ENCODE results near the gene RPS15. TPM values are rescaled to one million over a fixed set of nuclear protein-coding genes. Genes with fewer than 3 reads are reported as not detected.
A peak's percentile ranks its signal among the peaks of the same experiment; 100 is the strongest.

The RPS15 gene
- total and polyA plus RNA-seq, 2 of the 13 experiments (the other 11 are each of a cell fraction or from before 2014, with no cell fraction given), result 695 to 1,411 TPM

DNA sequence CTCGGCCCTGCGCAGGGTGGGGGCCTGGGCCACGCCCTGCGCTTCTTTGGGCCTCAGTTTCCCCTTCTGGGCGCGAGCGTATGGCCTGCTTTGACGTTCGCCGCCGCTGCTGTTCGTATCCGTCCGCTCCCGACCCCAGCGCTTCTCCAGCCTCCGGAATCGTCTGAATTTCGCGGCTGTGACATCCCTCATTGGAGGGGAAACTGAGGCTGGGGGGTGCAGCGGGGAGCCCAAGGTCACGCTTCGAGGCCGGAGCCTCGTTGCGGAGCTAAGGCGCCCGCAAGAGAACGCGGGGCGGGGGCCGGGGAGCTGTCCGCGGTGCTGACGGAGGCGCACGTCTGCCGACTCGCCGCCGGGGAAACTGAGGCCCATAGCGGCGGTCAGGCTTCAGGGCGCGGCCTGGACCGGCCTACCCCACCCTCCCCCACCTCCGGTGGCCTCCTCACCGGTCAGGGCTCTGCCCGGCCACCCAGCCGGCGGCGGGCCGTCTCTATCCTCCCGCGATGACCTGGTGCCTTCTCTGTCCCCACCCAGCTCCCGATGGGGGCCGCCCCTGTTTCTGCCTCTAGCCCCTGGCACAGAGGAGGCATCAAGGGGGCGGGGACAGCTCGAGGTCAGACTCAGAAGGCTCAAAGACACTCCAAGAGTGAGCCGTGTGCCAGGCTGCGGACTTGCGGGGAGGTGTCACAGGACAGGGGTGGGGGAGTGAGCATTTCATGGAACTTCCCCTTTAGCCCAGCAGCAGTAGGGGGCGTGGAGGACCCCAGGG is 8.7 kb downstream of the RPS15 start (continued):
- TF ChIP-seq, protein P1, sequence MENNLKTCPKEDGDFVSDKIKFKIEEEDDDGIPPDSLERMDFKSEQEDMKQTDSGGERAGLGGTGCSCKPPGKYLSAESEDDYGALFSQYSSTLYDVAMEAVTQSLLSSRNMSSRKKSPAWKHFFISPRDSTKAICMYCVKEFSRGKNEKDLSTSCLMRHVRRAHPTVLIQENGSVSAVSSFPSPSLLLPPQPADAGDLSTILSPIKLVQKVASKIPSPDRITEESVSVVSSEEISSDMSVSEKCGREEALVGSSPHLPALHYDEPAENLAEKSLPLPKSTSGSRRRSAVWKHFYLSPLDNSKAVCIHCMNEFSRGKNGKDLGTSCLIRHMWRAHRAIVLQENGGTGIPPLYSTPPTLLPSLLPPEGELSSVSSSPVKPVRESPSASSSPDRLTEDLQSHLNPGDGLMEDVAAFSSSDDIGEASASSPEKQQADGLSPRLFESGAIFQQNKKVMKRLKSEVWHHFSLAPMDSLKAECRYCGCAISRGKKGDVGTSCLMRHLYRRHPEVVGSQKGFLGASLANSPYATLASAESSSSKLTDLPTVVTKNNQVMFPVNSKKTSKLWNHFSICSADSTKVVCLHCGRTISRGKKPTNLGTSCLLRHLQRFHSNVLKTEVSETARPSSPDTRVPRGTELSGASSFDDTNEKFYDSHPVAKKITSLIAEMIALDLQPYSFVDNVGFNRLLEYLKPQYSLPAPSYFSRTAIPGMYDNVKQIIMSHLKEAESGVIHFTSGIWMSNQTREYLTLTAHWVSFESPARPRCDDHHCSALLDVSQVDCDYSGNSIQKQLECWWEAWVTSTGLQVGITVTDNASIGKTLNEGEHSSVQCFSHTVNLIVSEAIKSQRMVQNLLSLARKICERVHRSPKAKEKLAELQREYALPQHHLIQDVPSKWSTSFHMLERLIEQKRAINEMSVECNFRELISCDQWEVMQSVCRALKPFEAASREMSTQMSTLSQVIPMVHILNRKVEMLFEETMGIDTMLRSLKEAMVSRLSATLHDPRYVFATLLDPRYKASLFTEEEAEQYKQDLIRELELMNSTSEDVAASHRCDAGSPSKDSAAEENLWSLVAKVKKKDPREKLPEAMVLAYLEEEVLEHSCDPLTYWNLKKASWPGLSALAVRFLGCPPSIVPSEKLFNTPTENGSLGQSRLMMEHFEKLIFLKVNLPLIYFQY (CRISPR knock-in tag; IDR thresholded peaks at IDR 0.05; ENCODE audit: borderline replicate concordance), result no peak
- TF ChIP-seq HDAC6 (IDR thresholded peaks at IDR 0.05; ENCODE audit: low read depth, low read length), result no peak
- TF ChIP-seq TSC22D2 (CRISPR knock-in tag; IDR thresholded peaks at IDR 0.05; ENCODE audit: borderline replicate concordance), result no peak
- no peak for TF ChIP-seq NBN (conservative IDR thresholded peaks at IDR 0.05)
- TF ChIP-seq, protein P2, sequence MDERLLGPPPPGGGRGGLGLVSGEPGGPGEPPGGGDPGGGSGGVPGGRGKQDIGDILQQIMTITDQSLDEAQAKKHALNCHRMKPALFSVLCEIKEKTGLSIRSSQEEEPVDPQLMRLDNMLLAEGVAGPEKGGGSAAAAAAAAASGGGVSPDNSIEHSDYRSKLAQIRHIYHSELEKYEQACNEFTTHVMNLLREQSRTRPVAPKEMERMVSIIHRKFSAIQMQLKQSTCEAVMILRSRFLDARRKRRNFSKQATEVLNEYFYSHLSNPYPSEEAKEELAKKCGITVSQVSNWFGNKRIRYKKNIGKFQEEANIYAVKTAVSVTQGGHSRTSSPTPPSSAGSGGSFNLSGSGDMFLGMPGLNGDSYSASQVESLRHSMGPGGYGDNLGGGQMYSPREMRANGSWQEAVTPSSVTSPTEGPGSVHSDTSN (CRISPR knock-in tag; IDR thresholded peaks at IDR 0.05), result no peak
- 0 out of 2 replicates have a peak, but pooled peaks have one; percentile 38 for TF ChIP-seq ISL2 (CRISPR knock-in tag; IDR thresholded peaks at IDR 0.05)
- TF ChIP-seq SRF (IDR thresholded peaks at IDR 0.05; ENCODE audit: low read depth, low read length), result no peak
- TF ChIP-seq, protein P3, sequence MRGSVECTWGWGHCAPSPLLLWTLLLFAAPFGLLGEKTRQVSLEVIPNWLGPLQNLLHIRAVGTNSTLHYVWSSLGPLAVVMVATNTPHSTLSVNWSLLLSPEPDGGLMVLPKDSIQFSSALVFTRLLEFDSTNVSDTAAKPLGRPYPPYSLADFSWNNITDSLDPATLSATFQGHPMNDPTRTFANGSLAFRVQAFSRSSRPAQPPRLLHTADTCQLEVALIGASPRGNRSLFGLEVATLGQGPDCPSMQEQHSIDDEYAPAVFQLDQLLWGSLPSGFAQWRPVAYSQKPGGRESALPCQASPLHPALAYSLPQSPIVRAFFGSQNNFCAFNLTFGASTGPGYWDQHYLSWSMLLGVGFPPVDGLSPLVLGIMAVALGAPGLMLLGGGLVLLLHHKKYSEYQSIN (CRISPR knock-in tag; IDR thresholded peaks at IDR 0.05; ENCODE audit: borderline replicate concordance), result no peak
- TF ChIP-seq ZNF20 (CRISPR knock-in tag; IDR thresholded peaks at IDR 0.05), result no peak
- no peak for TF ChIP-seq HOXD1 (CRISPR knock-in tag; IDR thresholded peaks at IDR 0.05)
- TF ChIP-seq PITX1 (CRISPR knock-in tag; IDR thresholded peaks at IDR 0.05), result no peak; the same call in 1 of the 2 replicates
- TF ChIP-seq SUZ12 (IDR thresholded peaks at IDR 0.05; ENCODE audit: low read depth, low read length), result no peak
- no peak for TF ChIP-seq MTA1 (CRISPR knock-in tag; IDR thresholded peaks at IDR 0.05; ENCODE audit: borderline replicate concordance)
- no peak for TF ChIP-seq MIER3 (CRISPR knock-in tag; IDR thresholded peaks at IDR 0.05; ENCODE audit: borderline replicate concordance)
- TF ChIP-seq, protein P4, sequence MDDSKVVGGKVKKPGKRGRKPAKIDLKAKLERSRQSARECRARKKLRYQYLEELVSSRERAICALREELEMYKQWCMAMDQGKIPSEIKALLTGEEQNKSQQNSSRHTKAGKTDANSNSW (CRISPR knock-in tag; IDR thresholded peaks at IDR 0.05; ENCODE audit: borderline replicate concordance), result no peak; the same call in 1 of the 2 replicates
- no peak for TF ChIP-seq ZMYM3 (CRISPR knock-in tag; IDR thresholded peaks at IDR 0.05)
- TF ChIP-seq ZNF672 (CRISPR knock-in tag; IDR thresholded peaks at IDR 0.05), result no peak
- no peak for TF ChIP-seq ZSCAN25 (CRISPR knock-in tag; IDR thresholded peaks at IDR 0.05)
- no peak for TF ChIP-seq ZNF484 (CRISPR knock-in tag; IDR thresholded peaks at IDR 0.05; ENCODE audit: borderline replicate concordance, low read depth)
- TF ChIP-seq ZFX (CRISPR knock-in tag; IDR thresholded peaks at IDR 0.05; ENCODE audit: low read depth), result no peak
- no peak for TF ChIP-seq SRSF9 (IDR thresholded peaks at IDR 0.05; ENCODE audit: borderline replicate concordance, insufficient read depth, low read depth, low read length, poor library complexity, severe bottlenecking)
- TF ChIP-seq, protein P5, sequence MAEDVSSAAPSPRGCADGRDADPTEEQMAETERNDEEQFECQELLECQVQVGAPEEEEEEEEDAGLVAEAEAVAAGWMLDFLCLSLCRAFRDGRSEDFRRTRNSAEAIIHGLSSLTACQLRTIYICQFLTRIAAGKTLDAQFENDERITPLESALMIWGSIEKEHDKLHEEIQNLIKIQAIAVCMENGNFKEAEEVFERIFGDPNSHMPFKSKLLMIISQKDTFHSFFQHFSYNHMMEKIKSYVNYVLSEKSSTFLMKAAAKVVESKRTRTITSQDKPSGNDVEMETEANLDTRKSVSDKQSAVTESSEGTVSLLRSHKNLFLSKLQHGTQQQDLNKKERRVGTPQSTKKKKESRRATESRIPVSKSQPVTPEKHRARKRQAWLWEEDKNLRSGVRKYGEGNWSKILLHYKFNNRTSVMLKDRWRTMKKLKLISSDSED (CRISPR knock-in tag; IDR thresholded peaks at IDR 0.05), result no peak
- TF ChIP-seq NCOR1 (IDR thresholded peaks at IDR 0.05; ENCODE audit: borderline replicate concordance, low read length), result no peak
